ENCODE data around the gene PTPRM. TPM values are rescaled to one million over a fixed set of nuclear protein-coding genes. Genes with fewer than 3 reads are reported as not detected.

The PTPRM gene
- total RNA-seq, 1 experiment from 2014 or later, result 14.5 TPM

DNA sequence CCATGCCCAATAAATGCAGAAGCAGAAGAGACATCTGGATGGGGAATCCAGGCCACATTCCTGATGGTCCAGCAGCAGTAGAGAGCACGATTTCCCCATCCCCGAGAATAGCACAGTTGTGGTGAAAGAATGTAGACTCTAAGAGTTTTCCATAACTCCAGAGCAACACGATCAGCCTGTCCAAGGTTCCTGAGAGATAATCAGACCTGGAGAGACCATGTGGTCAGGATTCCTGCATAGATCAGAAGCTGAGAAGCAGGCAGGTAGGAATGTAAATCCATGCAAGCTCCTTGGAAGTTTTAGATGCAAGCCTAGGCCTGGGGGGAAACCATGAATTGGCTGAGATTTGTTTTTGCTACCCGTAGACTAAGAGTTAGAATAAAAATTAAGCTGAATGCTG lies 34.2 kb upstream of the PTPRM start:
- Histone ChIP-seq H3K36me3 (ENCODE audit: control insufficient read depth in 1 of 2, insufficient read depth in 2 of 2, low read length in 2 of 2) (no peaks in the 10 kb centered on the region), H3K9me2 (ENCODE audit: insufficient read depth) (no peaks in the 10 kb centered on the region), H3K27ac (ENCODE audit: low read depth, low read length) (no peak overlapping the region), H4K20me1 (ENCODE audit: insufficient read depth) (no peaks in the 10 kb centered on the region), H3K79me2 (ENCODE audit: insufficient read depth, low read length) (no peaks in the 10 kb centered on the region), H3K4me2 (ENCODE audit: low read length) (no peak overlapping the region), H3K9ac (ENCODE audit: low read length) (no peak overlapping the region), H3K9me3 (ENCODE audit: control insufficient read depth in 1 of 2, insufficient read depth in 1 of 2, low read depth in 1 of 2, low read length in 2 of 2) (no peaks in the 10 kb centered on the region), H3K4me3 (replicated peaks in 1 of 2; ENCODE audit: low read depth in 1 of 2, low read length in 2 of 2) (no peak overlapping the region), H3K4me1 (ENCODE audit: control insufficient read depth in 1 of 2, insufficient read depth in 2 of 2, low read length in 2 of 2) (no peaks in the 10 kb centered on the region), H3K27me3 (ENCODE audit: insufficient read depth, low read length) (no peaks in the 10 kb centered on the region), H2AFZ (ENCODE audit: low read depth, low read length, poor library complexity, severe bottlenecking) (no peak overlapping the region)
- DNase-seq (ENCODE audit: low read depth, low spot score) (no peak), ATAC-seq (no peak)
- ChIA-PET POLR2A (no interaction called here), RAD21 (ENCODE audit: low non-redundant PET in 1 of 2, low total read pairs in 2 of 2, uncharacterized antibody in 2 of 2, unreplicated experiment in 2 of 2) (no interaction called here), CTCF (no interaction called here)
- TF ChIP-seq, protein P1, sequence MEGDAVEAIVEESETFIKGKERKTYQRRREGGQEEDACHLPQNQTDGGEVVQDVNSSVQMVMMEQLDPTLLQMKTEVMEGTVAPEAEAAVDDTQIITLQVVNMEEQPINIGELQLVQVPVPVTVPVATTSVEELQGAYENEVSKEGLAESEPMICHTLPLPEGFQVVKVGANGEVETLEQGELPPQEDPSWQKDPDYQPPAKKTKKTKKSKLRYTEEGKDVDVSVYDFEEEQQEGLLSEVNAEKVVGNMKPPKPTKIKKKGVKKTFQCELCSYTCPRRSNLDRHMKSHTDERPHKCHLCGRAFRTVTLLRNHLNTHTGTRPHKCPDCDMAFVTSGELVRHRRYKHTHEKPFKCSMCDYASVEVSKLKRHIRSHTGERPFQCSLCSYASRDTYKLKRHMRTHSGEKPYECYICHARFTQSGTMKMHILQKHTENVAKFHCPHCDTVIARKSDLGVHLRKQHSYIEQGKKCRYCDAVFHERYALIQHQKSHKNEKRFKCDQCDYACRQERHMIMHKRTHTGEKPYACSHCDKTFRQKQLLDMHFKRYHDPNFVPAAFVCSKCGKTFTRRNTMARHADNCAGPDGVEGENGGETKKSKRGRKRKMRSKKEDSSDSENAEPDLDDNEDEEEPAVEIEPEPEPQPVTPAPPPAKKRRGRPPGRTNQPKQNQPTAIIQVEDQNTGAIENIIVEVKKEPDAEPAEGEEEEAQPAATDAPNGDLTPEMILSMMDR (IDR thresholded peaks at IDR 0.05 in 2 of 3, conservative IDR thresholded peaks at IDR 0.05 in 1 of 3; ENCODE audit: borderline replicate concordance in 1 of 3, insufficient read depth in 1 of 3, low read depth in 2 of 3, low read length in 2 of 3), result no peak
- TF ChIP-seq REST (IDR thresholded peaks at IDR 0.05; ENCODE audit: low read depth) (no peak), CBX3 (IDR thresholded peaks at IDR 0.05; ENCODE audit: low read depth) (no peak), SP1 (IDR thresholded peaks at IDR 0.05; ENCODE audit: low read depth) (no peak), SIN3A (IDR thresholded peaks at IDR 0.05; ENCODE audit: low read depth) (no peak), TCF7L2 (IDR thresholded peaks at IDR 0.05; ENCODE audit: borderline replicate concordance, extremely low read depth, insufficient read depth, insufficient read length) (no peak), EGR1 (IDR thresholded peaks at IDR 0.05; ENCODE audit: low read depth) (no peak), RAD21 (IDR thresholded peaks at IDR 0.05; ENCODE audit: low read depth) (no peak), ZFX (IDR thresholded peaks at IDR 0.05) (no peak), FOSL1 (IDR thresholded peaks at IDR 0.05; ENCODE audit: low read depth) (no peak), CEBPB (IDR thresholded peaks at IDR 0.05; ENCODE audit: low read depth) (no peak), SRF (IDR thresholded peaks at IDR 0.05; ENCODE audit: low read depth) (no peak), ZBTB33 (IDR thresholded peaks at IDR 0.05; ENCODE audit: extremely low read depth, insufficient replicate concordance, low read length) (no peak), YY1 (IDR thresholded peaks at IDR 0.05; ENCODE audit: extremely low read depth, insufficient replicate concordance, low read depth, low read length) (no peak), POLR2AphosphoS5 (IDR thresholded peaks at IDR 0.05; ENCODE audit: low read depth, low read length) (no peak), POLR2A (IDR thresholded peaks at IDR 0.05; ENCODE audit: borderline replicate concordance, extremely low read depth, insufficient read depth, insufficient read length) (no peak), ELF1 (IDR thresholded peaks at IDR 0.05; ENCODE audit: borderline replicate concordance, low read depth) (no peak), EZH2 (IDR thresholded peaks at IDR 0.05) (no peak)
- TF ChIP-seq, protein P2, sequence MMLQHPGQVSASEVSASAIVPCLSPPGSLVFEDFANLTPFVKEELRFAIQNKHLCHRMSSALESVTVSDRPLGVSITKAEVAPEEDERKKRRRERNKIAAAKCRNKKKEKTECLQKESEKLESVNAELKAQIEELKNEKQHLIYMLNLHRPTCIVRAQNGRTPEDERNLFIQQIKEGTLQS (IDR thresholded peaks at IDR 0.05), result no peak
- TF ChIP-seq, protein P3, sequence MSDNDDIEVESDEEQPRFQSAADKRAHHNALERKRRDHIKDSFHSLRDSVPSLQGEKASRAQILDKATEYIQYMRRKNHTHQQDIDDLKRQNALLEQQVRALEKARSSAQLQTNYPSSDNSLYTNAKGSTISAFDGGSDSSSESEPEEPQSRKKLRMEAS (IDR thresholded peaks at IDR 0.05), result no peak
- intact Hi-C loops (cut with micrococcal nuclease), result no loop called here
- no TSS peak for BruUV-seq (replicated peaks)

Data from HCT116 (cell line).